SK-N-MC (cell line): ENCODE measurements around the gene RSPH10B.

Experiments used
- EZH2 ChIP-seq: fragments of 200-600 bp; sonication (generic); IDR thresholded peaks from one replicate; pipeline ENCODE4 v1.6.1; 2017; ENCODE audit warnings: antibody characterized with exemption
- POLR2AphosphoS5 ChIP-seq: IDR thresholded peaks from 2 replicates; pipeline ENCODE4 v1.6.1; 2012; ENCODE audit warnings: mild to moderate bottlenecking, low read depth, low read length, borderline replicate concordance

DNA sequence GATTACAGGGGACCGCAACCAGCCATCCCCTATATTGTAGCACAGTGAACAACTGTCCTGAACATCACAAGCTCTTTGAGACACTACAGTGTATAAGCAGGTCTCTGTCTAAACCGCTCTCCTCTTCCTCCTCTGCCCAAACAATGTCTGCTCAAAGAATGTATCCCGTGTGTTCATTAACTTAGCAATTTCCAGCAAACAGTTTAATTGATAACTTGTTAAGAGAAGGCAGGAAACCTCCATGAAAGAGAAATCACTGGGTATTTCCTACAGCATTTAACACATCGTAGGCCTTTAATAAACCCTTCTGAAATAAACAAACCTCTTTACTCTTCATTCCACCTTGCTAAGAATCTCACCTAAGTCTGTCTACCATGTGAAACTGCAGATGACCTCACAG lies 36.9 kb upstream of the RSPH10B start:
- no peak for TF ChIP-seq POLR2AphosphoS5
- no peak for TF ChIP-seq EZH2
